Measurements from ENCODE around the gene ZBTB22. TPM values are rescaled to one million over a fixed set of nuclear protein-coding genes. Genes with fewer than 3 reads are reported as not detected.
"Not testable (repeated sequence)": the region's sequence is repeated elsewhere in the genome, so short reads cannot be mapped to it uniquely, and the experiment has no call there.

The ZBTB22 gene, protein sequence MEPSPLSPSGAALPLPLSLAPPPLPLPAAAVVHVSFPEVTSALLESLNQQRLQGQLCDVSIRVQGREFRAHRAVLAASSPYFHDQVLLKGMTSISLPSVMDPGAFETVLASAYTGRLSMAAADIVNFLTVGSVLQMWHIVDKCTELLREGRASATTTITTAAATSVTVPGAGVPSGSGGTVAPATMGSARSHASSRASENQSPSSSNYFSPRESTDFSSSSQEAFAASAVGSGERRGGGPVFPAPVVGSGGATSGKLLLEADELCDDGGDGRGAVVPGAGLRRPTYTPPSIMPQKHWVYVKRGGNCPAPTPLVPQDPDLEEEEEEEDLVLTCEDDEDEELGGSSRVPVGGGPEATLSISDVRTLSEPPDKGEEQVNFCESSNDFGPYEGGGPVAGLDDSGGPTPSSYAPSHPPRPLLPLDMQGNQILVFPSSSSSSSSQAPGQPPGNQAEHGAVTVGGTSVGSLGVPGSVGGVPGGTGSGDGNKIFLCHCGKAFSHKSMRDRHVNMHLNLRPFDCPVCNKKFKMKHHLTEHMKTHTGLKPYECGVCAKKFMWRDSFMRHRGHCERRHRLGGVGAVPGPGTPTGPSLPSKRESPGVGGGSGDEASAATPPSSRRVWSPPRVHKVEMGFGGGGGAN
- total RNA-seq (2021; fragmentation: NEBNext Ultra II Directional; extraction: Animal tissue kit (Norgen Biotek cat#: 25700)) = 10 to 100 TPM; 15.2 to 19.9 (median 17.0) TPM
- long read RNA-seq, partial matches to known transcripts = 0 of 2 reads
- long read RNA-seq, other reads (novel, unspliced or antisense) = 2 of 2 reads

GRCh38 chr6:33317669-33318425, at the start of gene ZBTB22:
TSS of gene ZBTB22 (minus strand) at chr6:33317744. CDS start at chr6:33316916, 828 bp downstream.
- peak within 1 kb of the TSS; percentile 92 for H3K4me3 Mint-ChIP-seq
- H3K27ac Mint-ChIP-seq = peak within 1 kb of the TSS; percentile 97
- TF ChIP-seq CTCF (IDR thresholded peaks at IDR 0.05) = no peak
- no peaks in the 10 kb centered on the region for H3K9me3 Mint-ChIP-seq
- DNase-seq = peak; percentile 99
- H3K36me3 Mint-ChIP-seq (ENCODE audit: low read depth) = peaks cover 51% of the 10 kb centered on the region
- H3K4me1 Mint-ChIP-seq (ENCODE audit: low read depth) = peaks cover 64% of the 10 kb centered on the region
- H3K27me3 Mint-ChIP-seq (ENCODE audit: insufficient read depth) = peaks cover 6% of the 10 kb centered on the region

- H3K36me3 Mint-ChIP-seq (ENCODE audit: low read depth) = no peaks in the 10 kb centered on the region
- no peak overlapping the region for H3K27ac Mint-ChIP-seq
- no peak overlapping the region for H3K4me3 Mint-ChIP-seq
Measured at GRCh38 chr6:33367009-33367714, 49.6 kb upstream of the ZBTB22 start.

DNA sequence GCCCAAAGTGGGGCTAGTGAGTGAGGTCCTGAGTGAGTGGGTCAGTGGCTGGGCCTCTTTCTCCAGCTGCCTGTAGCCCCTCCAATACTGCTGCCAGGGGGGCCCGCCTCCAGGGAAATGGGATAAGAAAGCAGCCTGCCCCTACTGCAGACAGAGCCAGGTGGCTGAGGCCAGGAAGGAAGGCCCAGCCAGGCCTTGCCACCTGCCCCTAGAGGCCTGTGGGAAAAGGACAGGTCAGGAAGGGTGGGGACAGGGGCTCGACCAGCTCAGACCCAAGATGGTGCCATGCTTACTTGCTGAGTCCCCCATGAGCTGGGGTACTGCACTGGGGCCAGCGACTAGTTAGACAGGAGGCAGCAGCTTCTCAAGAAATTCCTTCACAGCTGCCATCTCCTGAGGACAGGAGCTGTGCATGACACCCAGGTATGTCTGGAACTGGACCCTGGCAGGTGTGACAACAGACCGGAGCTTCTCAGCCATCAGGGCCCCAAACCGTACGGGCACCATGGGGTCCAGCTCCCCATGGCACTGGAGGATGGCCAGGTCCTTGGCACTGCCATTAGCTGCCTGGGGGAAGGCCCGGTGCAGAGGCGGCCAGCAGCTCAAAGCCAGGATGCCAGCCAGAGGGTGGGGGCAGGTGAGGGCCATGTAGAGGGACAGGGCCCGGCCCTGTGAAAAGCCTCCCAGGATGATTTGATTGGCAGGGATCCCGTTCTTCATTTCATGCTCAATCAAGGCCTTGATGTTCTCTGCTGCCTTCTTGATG, 47.8 kb upstream of the ZBTB22 start:
- H3K36me3 Mint-ChIP-seq (ENCODE audit: low read depth); H3K27ac Mint-ChIP-seq; H3K9me3 Mint-ChIP-seq; H3K27me3 Mint-ChIP-seq (ENCODE audit: insufficient read depth); DNase-seq; H3K4me3 Mint-ChIP-seq: not testable (repeated sequence)
- peaks cover 13% of the 10 kb centered on the region for H3K4me1 Mint-ChIP-seq (ENCODE audit: low read depth)

More at GRCh38 chr6:33367009-33367714, 49.6 kb upstream of the ZBTB22 start:
- no peak for TF ChIP-seq CTCF (IDR thresholded peaks at IDR 0.05)
- no peaks in the 10 kb centered on the region; the same call in none of the 2 replicates for H3K27me3 Mint-ChIP-seq (ENCODE audit: insufficient read depth)
- H3K9me3 Mint-ChIP-seq = no peaks in the 10 kb centered on the region
- H3K4me1 Mint-ChIP-seq (ENCODE audit: low read depth) = peaks cover 13% of the 10 kb centered on the region
- no peak for DNase-seq

GRCh38 chr6:33364475-33365205, 47.1 kb upstream of the ZBTB22 start:
- not testable (repeated sequence) for H3K36me3 Mint-ChIP-seq (ENCODE audit: low read depth); H3K4me3 Mint-ChIP-seq; H3K27ac Mint-ChIP-seq; H3K9me3 Mint-ChIP-seq
- peak; percentile 15 for DNase-seq
- H3K4me1 Mint-ChIP-seq (ENCODE audit: low read depth) = peaks cover 13% of the 10 kb centered on the region
- H3K27me3 Mint-ChIP-seq (ENCODE audit: insufficient read depth) = peaks cover 12% of the 10 kb centered on the region

- not testable (repeated sequence) for DNase-seq; H3K27ac Mint-ChIP-seq; H3K4me3 Mint-ChIP-seq; H3K9me3 Mint-ChIP-seq; H3K36me3 Mint-ChIP-seq (ENCODE audit: low read depth)
- peaks cover 13% of the 10 kb centered on the region for H3K4me1 Mint-ChIP-seq (ENCODE audit: low read depth)
- H3K27me3 Mint-ChIP-seq (ENCODE audit: insufficient read depth) = peaks cover 14% of the 10 kb centered on the region
Measured at GRCh38 chr6:33363486-33363885, 45.9 kb upstream of the ZBTB22 start.

GRCh38 chr6:33359331-33359730, 41.8 kb upstream of the ZBTB22 start:
- no peaks in the 10 kb centered on the region for H3K36me3 Mint-ChIP-seq (ENCODE audit: low read depth)
- TF ChIP-seq CTCF (IDR thresholded peaks at IDR 0.05) = no peak
- peaks cover 41% of the 10 kb centered on the region for H3K27me3 Mint-ChIP-seq (ENCODE audit: insufficient read depth)
- H3K9me3 Mint-ChIP-seq = no peaks in the 10 kb centered on the region; the same call in 1 of the 2 replicates
- no peak for DNase-seq
- H3K4me1 Mint-ChIP-seq (ENCODE audit: low read depth) = peaks cover 8% of the 10 kb centered on the region
- no peak overlapping the region for H3K4me3 Mint-ChIP-seq
- no peak overlapping the region for H3K27ac Mint-ChIP-seq

DNA sequence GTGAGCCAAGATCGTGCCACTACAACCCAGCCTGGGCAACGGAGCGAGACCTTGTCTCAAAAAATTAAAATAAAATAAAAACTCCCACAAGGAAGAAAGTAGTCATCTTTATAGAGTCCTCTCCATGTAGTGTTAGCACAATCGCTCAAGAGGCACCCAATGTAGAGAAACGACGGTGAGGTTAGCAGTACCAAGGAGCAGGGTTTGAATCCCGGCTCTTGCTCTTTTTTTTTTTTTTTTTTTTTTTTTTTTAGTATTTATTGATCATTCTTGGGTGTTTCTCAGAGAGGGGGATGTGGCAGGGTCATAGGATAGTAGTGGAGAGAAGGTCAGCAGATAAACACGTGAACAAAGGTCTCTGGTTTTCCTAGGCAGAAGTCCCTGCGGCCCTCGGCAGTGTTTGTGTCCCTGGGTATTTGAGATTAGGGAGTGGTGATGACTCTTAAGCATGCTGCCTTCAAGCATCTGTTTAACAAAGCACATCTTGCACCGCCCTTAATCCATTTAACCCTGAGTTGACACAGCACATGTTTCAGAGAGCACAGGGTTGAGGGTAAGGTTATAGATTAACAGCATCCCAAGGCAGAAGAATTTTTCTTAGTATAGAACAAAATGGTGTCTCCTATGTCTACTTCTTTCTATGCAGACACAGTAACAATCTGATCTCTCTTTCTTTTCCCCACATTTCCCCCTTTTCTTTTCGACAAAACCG, 39.8 kb upstream of the ZBTB22 start:
- H3K27me3 Mint-ChIP-seq (ENCODE audit: insufficient read depth) = peaks cover 51% of the 10 kb centered on the region
- not testable (repeated sequence) for DNase-seq; H3K4me3 Mint-ChIP-seq; H3K36me3 Mint-ChIP-seq (ENCODE audit: low read depth); H3K9me3 Mint-ChIP-seq; H3K27ac Mint-ChIP-seq; H3K4me1 Mint-ChIP-seq (ENCODE audit: low read depth)
